Stimulated activated naive CD8-positive, alpha-beta T cell treated with anti-CD3 and anti-CD28 coated beads, Interleukin-15, Interleukin-2, amounts not matched to agents 100 ng/mL and 50 ng/mL, for 24 hours (primary cell): Measurements from ENCODE around the gene ZNF722.
"Not testable (repeated sequence)": the region's sequence is repeated elsewhere in the genome, so short reads cannot be mapped to it uniquely, and the experiment has no call there.

Experiments used
- H3K27ac Mint-ChIP-seq: one replicate; pipeline ENCODE4 v1.8.0; 2021; ENCODE audit warnings: mild to moderate bottlenecking, mixed read lengths
- H3K27me3 Mint-ChIP-seq: one replicate; pipeline ENCODE4 v1.8.0; 2021; ENCODE audit warnings: mixed read lengths
- H3K36me3 Mint-ChIP-seq: one replicate; pipeline ENCODE4 v1.8.0; 2021; ENCODE audit warnings: low read depth, mixed read lengths
- H3K4me1 Mint-ChIP-seq: one replicate; pipeline ENCODE4 v1.8.0; 2021; ENCODE audit warnings: low read depth, mixed read lengths
- H3K4me3 Mint-ChIP-seq: one replicate; pipeline ENCODE4 v1.8.0; 2021; ENCODE audit warnings: mild to moderate bottlenecking, mixed read lengths
- H3K9me3 Mint-ChIP-seq: one replicate; pipeline ENCODE4 v1.8.0; 2021; ENCODE audit warnings: mixed read lengths

Gene ZNF722

DNA sequence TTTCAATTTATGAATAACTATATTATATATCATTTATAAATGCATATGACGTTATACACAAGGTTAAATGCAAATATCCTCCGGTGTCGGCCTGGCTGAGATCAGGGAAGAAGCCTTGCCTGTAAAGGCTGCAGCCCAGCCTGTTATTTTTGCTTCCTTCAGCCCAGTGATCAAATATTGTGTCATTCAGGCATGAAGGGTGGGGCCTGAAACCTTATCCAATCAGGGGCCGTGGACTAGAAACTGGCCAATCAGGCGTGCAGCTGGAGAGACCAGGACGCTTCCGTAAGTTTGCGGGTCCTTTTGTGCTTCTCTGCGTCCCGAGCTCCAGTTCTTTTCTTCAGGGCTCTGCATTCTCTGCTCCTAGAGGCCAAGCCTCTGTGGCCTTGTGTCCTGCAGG lies at the start of gene ZNF722:
TSS of gene ZNF722 (plus strand) at position 301 of the 400 bp plus-strand sequence. CDS start 113 bp downstream, outside the sequence.
- H3K27ac Mint-ChIP-seq, result no peak within 1 kb of the TSS
- no peaks in the 10 kb centered on the region for H3K4me1 Mint-ChIP-seq
- H3K9me3 Mint-ChIP-seq, result peaks cover 9% of the 10 kb centered on the region
- H3K27me3 Mint-ChIP-seq, result no peaks in the 10 kb centered on the region
- no peak within 1 kb of the TSS for H3K4me3 Mint-ChIP-seq
- peaks cover 3% of the 10 kb centered on the region for H3K36me3 Mint-ChIP-seq

DNA sequence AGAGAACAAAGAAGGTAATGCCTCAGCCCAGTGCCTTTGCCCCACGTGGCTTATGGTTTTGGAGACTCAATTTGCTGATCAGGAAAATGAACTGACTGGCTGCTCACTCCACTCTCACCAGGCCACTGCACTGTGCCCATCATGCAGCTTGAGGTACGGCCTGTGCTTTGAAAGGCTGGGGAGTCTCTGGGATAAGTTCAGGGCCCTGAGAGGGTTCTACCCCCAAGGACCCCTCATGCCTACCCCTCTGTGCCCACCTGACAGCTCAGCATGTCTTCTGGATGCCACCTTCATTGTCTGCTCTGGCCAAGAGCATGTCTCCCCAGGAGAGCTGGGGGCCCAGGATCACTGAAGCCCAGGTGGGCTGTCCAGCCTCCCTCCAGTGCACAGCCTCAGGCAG lies 45.5 kb upstream of the ZNF722 start:
- Mint-ChIP-seq H3K9me3 (peaks cover 21% of the 10 kb centered on the region), H3K36me3 (no peaks in the 10 kb centered on the region), H3K4me1 (no peaks in the 10 kb centered on the region), H3K4me3 (no peak overlapping the region), H3K27ac (no peak overlapping the region), H3K27me3 (no peaks in the 10 kb centered on the region)

DNA sequence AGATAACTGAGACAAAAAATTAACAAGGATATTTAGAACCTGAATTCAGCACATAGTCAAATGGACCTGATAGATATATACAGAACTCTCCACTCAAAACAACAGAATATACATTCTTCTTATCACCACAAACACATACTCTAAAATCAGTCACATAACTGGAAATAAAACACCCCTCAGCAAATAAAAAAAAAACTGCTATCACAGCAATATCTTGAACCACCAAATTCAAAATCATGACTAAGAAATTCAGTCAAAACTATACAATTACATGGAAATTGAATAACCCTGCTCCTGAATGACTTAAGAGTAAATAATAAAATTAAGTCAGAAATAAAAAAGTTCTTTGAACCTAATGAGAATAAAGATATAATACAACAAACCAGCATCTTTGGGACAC lies 30.0 kb upstream of the ZNF722 start:
- Mint-ChIP-seq H3K27ac (no peak overlapping the region), H3K4me3 (no peak overlapping the region), H3K27me3 (no peaks in the 10 kb centered on the region), H3K36me3 (peaks cover 3% of the 10 kb centered on the region), H3K4me1 (no peaks in the 10 kb centered on the region), H3K9me3 (peaks cover 3% of the 10 kb centered on the region)

DNA sequence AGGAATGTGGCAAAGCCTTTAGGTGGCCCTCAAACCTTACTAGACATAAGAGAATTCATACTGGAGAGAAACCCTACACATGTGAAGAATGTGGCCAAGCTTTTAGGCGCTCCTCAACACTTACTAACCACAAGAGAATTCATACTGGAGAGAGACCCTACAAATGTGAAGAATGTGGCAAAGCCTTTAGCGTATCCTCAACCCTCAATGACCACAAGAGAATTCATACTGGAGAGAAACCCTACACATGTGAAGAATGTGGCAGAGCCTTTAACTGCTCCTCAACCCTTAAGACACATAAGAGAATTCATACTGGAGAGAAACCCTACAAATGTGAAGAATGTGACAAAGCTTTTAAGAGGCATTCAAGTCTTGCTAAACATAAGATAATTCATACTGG lies 16.8 kb downstream of the ZNF722 start:
- H3K9me3 Mint-ChIP-seq, result peaks cover 33% of the 10 kb centered on the region

DNA sequence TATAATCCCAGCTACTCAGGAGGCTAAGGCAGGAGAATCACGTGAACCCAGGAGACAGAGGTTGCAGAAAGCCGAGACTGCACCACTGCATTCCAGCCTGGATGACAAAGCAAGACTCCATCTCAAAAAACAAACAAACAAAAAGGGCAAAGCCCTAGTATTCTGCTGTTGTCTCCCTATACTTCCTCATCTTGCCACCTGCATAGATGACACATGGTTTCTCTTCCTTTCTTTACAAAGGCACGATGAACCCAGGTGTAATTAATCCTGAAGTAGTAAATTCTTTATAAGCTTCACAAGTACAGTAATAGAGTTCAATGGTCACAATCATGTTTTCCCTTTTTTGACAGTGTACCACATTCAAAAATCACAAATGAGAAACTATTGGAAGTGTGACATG lies 36.7 kb downstream of the ZNF722 start:
- H3K36me3 Mint-ChIP-seq, result peaks cover 6% of the 10 kb centered on the region
- H3K27ac Mint-ChIP-seq, result no peak overlapping the region
- H3K9me3 Mint-ChIP-seq, result peaks cover 44% of the 10 kb centered on the region
- no peak overlapping the region for H3K4me3 Mint-ChIP-seq
- no peaks in the 10 kb centered on the region for H3K4me1 Mint-ChIP-seq
- H3K27me3 Mint-ChIP-seq, result no peaks in the 10 kb centered on the region

More for the DNA sequence above, 16.8 kb downstream of the ZNF722 start:
- H3K27me3 Mint-ChIP-seq, H3K4me1 Mint-ChIP-seq, H3K4me3 Mint-ChIP-seq, H3K27ac Mint-ChIP-seq: not testable (repeated sequence)
- H3K36me3 Mint-ChIP-seq, result peaks cover 17% of the 10 kb centered on the region

DNA sequence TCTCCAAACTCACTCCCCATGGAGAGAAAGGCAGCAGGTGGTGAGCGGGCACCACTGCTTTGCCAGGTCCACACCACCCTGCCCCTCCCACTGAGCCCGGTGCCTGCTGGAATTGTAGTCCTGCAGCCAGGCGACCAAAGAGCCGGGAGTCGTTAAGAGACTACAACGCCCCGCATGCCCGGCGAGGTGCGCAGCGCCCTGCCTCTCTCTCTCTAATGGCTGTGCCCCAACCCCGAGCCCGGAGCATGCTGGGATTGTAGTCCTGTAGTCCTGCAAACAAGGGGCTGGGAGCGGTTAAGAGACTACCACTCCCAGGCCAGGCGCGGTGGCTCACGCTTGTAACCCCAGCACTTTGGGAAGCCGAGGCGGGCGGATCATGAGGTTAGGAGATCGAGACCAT lies 38.4 kb downstream of the ZNF722 start:
- Mint-ChIP-seq H3K4me3 (no peak overlapping the region), H3K27ac (no peak overlapping the region), H3K36me3 (peaks cover 6% of the 10 kb centered on the region), H3K27me3 (no peaks in the 10 kb centered on the region), H3K4me1 (no peaks in the 10 kb centered on the region), H3K9me3 (peaks cover 36% of the 10 kb centered on the region)

DNA sequence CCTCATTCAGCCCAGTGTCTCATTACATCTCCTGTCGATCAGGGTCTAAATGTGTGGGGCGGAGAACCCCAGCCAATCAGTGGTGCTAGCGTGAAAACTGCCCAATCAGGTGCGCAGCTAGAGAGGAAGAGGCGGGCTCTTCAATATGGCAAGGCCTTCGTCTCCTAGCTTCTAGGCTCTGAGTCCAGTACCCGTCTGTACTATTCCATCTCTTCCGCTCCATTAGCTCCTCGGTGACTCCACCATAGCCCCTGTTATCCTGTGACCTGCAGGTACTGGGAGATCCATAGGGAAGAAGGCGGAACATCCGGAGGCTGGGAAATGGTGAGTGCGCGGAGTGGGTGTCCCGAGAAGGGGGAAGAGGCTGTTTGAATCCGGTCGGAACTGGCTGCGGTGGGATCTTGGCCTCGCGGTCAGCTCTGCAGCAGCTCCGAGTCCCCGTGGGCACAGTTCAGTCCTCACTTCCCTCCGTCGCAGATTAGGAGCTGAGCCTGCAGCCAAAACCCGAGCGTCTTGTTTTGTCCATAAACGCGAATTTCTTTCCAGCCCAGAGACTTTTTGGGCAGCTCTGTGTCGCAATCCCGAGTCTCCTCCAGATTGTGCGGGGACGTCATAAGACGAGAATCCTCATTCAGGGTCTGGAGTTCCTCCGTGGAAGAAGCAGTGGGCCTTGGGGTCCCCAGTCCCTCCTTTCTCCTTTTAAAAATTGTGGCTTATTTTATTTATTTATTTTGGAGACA lies 46.8 kb downstream of the ZNF722 start, which contains the start of gene ZNF727:
TSS of gene ZNF727 (plus strand) at position 134 of the 740 bp plus-strand sequence. CDS start at position 322, 188 bp downstream.
- Mint-ChIP-seq H3K36me3 (no peaks in the 10 kb centered on the region), H3K27ac (no peak within 1 kb of the TSS), H3K4me1 (no peaks in the 10 kb centered on the region), H3K27me3 (no peaks in the 10 kb centered on the region), H3K4me3 (peak within 1 kb of the TSS; percentile 61), H3K9me3 (peaks cover 17% of the 10 kb centered on the region)

DNA sequence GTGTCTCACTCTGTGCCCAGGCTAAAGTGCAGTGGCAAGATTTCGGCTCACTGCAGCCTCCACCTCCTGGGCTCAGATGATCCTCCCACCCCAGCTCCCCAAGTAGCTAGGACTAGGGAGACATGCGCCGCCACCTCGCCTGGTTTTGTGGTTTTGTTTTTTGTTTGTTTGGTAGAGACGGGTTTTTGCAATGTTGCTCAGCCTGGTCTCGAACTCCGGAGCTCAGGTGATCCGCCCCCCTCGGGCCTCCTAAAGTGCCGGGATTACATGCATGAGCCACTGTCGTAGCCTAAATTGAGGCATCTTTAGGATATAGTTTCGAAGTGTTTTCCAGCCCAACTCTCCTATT lies 47.4 kb downstream of the ZNF722 start:
- Mint-ChIP-seq H3K9me3 (peaks cover 17% of the 10 kb centered on the region), H3K27me3 (no peaks in the 10 kb centered on the region), H3K36me3 (no peaks in the 10 kb centered on the region), H3K27ac (no peak overlapping the region), H3K4me1 (no peaks in the 10 kb centered on the region), H3K4me3 (peak overlapping the region; percentile 61)
